HG03139 (cell line): ENCODE data around the gene BRME1.

ENCODE experiments used
- ATAC-seq: cut with Tn5 transposase; IDR thresholded peaks from one replicate; pipeline ENCODE4 v1.9.1; 2021; ENCODE audit not compliant: unreplicated experiment

BRME1 gene

GRCh38 chr19:13890136-13890535 lies 15.8 kb downstream of the BRME1 start:
- no peak for ATAC-seq

DNA sequence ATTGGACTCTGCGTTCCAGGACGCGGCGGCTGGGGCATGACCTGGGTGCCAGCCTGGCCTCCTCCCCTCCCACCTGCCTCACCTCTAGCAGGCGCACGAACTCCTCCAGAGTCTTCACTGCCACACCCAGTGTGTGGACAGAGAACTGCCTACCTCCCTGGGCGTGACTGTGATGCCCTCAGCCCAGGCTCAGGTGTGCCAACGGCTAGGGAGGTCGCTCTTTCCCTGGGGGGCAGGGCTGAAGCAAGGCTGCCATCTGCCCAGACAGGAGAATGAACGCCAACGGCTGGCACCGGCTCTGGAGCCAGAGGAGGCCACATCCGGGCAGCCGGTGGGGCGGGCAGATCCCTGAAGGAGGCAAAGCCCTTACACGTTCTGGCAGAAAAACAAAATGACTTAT lies 17.6 kb downstream of the BRME1 start:
- ATAC-seq: no peak

GRCh38 chr19:13887517-13887916 lies 18.4 kb downstream of the BRME1 start:
- ATAC-seq: no peak

- no peak for ATAC-seq
Observed at GRCh38 chr19:13887018-13887436, 18.9 kb downstream of the BRME1 start.

- no peak for ATAC-seq
Observed at GRCh38 chr19:13885826-13886365, 20.0 kb downstream of the BRME1 start.

GRCh38 chr19:13884726-13885591 lies 21.0 kb downstream of the BRME1 start:
- ATAC-seq: no peak

DNA sequence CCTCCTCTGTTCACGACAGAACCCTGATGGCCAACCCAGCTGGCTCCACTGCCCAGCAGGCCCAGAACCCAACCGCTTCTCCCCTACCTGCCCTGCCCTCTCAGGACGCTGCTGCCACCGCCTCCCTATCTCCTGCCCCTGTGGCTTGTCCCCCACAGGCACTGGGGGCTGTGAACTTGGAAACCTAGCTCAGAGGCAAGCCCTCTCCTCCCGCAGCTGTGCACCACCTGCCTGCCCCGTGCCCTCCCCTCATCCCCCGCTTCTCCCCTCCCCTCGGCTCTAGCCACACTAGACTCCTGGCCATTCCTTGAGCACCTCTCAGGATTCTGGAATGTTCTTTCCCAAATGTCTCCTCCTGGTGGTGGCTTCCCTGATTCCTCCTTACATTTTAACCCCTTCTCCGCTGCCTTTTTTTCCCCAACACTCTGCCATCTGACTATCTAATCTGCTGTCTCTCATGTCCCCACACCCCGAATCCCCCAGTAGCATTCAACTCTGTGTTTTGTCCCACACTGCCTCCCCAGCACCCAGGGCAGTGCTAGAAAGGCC lies 22.3 kb downstream of the BRME1 start:
- ATAC-seq: no peak

GRCh38 chr19:13882836-13883235 lies 23.1 kb downstream of the BRME1 start:
- no peak for ATAC-seq

- no peak for ATAC-seq
Observed at GRCh38 chr19:13882419-13882795, 23.5 kb downstream of the BRME1 start.

GRCh38 chr19:13881692-13882418 lies 24.1 kb downstream of the BRME1 start:
- no peak for ATAC-seq

DNA sequence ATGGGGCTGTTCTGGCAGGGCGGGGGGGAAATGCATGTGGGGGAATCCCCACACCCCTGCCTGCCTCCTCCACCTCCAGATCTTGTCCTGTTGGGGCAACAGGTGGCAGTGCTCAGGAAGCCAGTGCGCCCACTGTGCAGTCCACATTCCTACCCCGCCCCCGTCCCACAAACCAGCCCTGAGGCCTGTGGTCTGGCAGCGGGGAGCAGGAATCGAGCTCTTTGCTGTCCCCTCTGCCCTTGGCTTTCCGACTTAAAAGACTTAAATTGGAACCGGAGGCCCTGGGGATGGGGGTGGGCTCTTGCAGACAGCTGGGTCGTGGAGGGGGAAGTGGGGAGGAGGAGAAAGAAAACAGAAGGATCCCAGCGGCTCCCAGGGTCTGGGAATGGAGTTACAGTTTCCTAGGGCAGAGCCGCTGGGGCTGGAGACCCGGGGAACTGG lies 24.6 kb downstream of the BRME1 start:
- ATAC-seq: no peak

DNA sequence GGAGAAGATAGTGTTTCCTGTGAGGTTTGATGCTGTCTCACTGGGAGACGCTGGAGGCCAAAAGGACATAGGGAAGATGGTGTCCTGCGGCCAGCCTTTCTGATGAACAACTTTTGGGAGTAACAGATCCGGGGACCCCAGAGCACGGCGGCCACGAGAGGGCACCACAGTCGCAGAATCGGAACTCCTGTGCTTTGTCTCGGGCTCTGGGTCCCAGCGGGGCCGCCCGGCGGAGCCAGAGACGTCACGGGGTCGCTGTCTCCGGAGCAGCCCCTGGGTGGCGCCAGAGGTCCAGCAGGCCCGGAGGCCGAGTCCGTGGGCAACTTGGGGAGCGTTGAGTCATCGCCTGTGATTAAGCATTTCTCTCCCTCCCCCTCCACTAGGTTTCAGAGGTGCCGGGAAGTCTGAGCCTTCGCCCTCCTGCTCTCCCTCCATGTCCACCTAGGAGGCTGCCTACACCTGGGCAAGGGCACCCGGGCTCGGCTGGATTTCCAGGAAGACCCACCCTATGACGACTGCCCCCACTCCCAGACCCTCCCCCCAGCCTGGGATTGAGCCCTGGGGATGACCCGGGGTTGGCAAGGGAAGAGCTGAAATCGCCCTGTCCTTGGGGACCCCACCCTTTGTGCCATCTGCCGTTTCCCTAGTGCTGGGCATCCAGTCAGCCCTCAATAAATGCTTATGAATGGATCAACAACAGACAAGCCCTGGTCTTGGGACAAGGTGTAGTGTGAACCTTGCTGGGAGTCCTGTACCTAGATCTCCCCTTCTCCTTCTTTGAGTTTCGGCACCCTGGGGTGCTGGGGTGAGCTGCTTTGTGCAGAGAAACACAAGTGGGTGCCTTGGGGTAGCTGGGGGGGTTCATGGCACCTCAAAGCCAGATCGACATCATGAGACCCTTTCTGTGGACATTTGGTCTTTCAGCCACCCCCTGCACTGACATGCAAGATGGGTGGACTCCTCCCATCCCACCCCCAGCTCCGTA lies 25.6 kb downstream of the BRME1 start:
- ATAC-seq: peak; percentile 81

DNA sequence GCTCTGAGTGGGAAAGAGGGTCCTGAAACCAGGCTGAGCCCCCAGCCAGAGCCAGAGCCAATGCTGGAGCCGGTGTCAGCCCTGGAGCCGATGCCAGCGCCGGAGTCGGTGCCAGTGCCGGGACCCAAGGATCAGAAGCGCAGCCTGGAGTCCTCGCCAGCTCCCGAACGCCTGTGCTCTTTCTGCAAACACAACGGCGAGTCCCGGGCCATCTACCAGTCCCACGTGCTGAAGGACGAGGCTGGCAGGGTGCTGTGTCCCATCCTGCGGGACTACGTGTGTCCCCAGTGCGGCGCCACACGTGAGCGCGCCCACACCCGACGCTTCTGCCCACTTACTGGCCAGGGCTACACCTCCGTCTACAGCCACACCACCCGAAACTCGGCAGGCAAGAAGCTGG lies 28.6 kb downstream of the BRME1 start:
- ATAC-seq: no peak

DNA sequence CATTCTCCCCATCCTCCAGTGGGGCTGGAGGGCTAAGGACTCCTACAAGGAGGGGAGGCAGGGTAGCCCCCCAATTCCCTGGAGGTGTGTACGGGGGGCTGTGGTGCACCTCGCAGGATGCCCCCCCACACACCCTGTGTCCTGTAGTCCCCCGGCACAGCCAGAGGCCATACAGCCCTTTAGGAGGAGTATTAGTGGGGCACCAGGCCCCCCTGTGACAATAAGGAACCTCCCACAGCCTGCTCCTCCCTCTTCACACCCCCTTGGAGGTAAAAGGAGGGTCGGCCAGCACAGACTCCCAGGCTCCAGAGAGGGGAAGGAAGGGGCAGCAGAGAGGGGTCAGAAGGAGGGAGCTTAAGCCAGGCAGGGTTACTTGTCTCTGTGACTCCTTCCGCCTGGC lies 29.1 kb downstream of the BRME1 start, which contains the start of gene NANOS3:
Gene NANOS3 (plus strand): TSS at position 301 of the 400 bp plus-strand sequence. CDS start 115 bp downstream, outside the sequence.
- ATAC-seq: no peak

DNA sequence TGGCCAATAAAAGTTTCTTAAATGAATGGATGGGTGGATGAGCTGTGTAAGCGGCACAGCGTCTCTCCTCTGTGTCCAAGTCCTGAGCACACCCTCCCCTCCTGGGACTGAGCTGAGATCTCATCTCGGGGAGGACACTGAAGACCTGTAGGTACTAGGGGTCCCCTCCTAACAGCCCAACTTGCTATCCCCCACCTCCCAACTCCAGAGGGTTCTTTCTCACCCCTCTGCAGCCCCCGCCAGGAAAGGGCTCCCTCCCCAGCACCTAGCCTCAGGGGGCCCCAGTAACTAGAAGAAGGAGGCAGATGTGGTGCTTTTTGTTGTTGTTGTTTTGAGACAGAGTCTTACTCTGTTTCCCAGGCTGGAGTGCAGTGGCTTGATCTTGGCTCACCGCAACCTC lies 30.1 kb downstream of the BRME1 start:
- ATAC-seq: no peak

DNA sequence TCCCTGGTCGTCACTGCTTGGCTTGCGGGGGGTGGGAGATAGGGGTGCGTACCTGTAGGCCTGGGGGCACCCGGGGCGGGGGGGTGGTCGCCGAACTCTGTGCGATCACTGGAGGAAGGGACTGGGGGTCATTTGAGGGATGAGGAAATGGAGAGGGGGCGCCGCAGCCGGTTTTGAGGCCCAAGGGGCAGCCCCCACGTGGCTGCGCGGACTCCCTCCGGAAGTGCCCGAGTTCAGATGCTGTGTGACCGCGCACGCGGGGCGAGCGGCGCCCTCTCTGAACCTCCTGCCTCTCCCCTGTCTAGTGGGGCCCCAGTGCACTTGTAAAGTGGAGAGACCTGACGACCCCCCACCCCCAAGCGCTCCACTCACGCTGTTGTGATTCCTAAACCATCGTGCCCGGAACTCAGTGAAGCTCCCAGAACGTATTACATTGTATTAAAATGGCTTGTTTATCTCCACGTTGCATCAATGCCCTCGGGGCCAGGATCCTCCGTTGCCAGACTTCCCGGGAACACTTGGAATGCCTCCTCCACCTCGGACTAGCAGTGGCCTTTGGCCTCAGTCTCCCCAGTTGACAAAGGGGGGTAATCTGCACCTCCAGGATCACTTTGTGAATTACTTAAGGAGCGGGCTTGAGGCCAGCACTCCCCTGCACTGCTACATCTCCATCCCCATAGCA lies 31.9 kb downstream of the BRME1 start:
- no peak for ATAC-seq

- ATAC-seq: no peak
Observed at GRCh38 chr19:13872695-13873389, 33.1 kb downstream of the BRME1 start.

DNA sequence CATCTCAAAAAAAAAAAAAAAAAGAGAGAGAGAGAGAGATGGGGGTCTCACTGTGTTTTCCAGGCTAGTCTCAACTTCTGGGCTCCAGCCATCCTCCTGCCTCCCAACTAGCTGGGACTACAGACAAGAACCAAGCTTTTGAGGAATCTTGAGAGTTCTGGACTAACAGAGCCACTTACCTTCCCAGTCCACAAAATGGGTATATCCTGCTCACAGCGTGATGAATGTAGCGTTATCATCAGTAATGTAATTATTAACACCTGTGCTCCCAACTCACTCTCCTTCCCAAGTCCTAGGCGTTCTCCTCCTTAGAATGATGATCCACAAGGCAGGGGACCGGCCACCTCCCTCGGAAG lies 33.6 kb downstream of the BRME1 start:
- no peak for ATAC-seq

DNA sequence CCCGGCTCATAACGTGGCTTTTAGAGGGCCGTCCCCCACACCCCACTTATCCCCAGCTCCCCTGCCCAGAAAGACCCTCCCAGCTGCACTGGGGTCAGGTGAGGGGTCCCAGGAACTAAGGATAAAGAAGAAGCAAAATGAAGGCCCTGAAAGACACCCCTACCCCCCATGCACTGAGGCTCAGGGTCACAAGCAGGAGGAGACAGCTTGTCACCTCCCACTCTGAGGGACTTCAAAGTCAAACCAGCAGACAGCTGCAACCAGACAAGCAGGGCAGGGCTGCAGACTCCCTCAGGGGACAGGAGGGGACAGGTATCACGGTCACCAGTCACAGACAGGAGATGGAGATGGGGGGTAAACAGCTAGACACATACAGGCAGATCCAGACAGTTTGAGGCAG lies 35.0 kb downstream of the BRME1 start:
- ATAC-seq: no peak
